ENCODE data around the gene ZNF784.
"Not testable (repeated sequence)": the region's sequence is repeated elsewhere in the genome, so short reads cannot be mapped to it uniquely, and the experiment has no call there.

ZNF784 gene

DNA sequence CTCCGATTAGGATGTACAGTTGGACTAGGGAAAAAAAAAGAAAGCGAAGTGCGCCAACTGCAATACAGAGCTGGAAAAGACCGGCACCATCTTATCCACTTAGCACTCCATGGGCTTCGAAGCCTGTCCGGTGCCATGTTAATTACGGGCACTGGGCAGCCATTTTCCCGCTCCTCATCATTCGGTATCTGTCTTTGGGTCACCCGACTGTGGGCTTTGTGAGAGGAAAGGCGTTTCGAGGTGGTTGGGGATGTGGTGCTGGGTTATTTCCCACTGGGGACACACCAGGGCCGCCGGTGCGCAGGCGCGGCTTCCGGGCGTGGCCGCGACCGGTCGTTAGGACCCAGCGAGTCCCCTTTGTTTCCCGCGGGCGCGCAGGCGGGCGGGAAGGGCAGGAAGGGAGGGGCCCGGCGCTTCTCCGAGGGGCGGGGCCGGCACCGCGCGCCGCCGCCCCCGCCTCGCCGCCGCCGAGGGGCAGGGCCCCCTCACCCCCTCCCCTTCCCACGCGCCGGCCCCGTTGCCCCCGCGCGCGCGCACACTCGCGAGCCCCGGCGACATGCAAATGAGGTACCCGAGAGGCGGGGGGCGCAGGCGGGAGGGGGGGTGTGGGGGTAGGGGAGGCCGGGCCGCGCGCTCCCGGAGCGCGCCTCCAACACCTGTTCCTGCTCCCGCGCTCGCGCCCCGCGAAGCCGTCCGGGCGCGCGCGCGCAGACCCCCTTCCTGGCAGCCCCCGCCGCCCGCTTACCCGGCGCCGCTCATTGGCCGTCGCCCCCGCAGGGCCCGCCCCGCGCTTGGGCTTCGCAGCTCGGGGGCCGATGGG is 24.3 kb downstream of the ZNF784 start, which contains the start of gene ZNF524:
TSS of gene ZNF524 (plus strand) at position 447 of the 820 bp plus-strand sequence. CDS start 1,825 bp downstream, outside the sequence.
- DNase-seq, result peak; percentile 82 to 86

DNA sequence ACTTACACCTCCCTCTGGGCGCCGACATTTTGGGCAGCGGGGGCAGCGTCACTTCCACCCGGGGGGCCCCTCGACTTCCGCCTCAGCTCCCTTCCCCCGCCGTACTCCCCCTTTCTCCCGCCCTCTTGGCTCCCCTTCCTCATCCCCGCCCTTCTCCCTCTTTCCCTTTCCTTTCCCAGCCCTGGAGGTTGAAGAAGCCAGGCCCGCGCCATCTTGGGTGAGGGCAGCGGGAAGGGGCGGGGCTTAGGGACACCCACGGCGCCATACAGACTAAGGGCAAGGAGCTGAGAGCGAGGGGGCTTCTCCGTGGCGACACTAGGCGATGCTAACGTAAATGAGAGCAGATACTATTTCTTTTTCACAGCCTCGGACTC is 24.9 kb downstream of the ZNF784 start, which contains the start of gene FIZ1:
TSS of gene FIZ1 (minus strand) at position 50 of the 374 bp plus-strand sequence. CDS start 1,652 bp downstream, outside the sequence.
- DNase-seq, result peak; percentile 97

DNA sequence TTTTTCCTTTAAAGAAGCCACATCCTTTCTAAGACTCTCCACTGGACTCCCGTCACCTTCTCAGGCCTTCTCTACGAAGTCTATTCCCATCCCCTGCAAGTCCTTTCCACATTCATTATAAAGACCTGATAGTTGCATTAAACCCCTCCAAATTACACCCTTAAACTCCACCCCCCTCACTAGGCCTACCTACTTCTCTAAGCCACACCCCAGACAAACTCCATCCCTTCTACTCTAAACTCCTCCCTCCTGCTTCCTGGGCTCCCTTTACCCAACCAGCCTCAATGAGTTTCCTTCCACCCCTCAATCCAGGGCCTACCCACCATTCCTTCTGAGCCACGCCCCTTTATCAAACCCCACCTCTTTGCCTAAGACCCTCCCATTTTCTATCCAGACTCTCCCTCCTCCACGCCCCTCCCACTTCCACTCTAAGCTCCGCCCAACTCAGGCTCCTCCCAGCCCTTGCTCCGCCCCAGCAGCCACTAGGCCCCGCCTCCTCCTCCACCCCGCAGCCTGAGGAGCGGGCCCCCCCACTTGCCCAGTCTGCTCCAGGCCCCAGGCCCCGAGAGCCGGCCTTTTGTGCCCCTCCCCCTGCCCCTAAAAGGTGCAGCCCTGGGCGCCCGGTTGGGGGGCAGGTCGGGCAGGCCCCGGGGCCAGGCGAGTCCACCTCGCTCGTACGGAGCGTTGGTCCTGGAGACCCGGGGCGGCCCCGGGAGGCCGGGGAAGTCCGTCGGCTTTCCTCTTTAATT is 25.5 kb downstream of the ZNF784 start:
- DNase-seq, result peak; percentile 97

DNA sequence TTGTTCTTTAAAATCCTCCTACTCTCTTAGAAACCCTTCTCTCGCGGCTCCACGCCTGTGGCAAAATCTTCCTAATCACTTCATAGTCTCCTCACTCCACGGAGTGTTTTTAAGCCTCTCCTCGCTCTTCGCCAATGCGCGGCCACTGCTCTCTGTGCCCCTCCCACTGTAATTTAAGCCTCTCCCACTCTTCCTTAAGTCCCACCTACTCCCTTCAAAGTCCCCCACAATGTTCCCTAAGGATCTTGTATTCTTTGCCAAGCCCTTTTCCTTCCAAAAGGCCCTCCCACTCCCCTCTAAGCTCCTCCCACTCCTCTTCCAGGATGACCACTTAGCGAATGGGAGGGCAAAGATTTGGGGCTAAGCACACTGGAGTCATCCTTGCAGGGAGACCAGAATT is 26.3 kb downstream of the ZNF784 start:
- DNase-seq, result no peak

DNA sequence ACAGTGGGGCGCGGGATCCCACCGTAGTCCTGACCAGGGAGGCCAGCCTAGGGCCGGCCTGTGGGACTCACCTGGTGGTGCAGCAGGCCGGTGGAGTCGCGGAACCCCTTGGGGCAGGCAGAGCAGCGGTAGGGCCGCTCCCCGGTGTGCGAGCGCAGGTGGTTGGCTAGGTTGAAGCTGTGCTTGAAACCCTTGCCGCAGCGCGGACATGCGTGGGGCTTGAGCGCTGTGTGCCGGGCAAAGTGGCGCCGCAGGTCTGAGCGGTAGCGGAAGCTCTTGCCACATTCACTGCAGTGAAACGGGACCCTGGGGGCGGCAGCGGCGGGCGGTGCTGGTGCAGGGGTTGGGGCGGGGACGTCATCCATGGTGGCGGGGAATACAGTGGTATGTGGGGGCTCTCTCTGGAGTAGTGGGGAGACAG is 26.9 kb downstream of the ZNF784 start:
- no peak for DNase-seq

- no peak for DNase-seq
These were observed 28.1 kb downstream of the ZNF784 start for GRCh38 chr19:55596304-55596703.

- no peak for DNase-seq
These were observed 29.3 kb downstream of the ZNF784 start for GRCh38 chr19:55594996-55595545.

DNA sequence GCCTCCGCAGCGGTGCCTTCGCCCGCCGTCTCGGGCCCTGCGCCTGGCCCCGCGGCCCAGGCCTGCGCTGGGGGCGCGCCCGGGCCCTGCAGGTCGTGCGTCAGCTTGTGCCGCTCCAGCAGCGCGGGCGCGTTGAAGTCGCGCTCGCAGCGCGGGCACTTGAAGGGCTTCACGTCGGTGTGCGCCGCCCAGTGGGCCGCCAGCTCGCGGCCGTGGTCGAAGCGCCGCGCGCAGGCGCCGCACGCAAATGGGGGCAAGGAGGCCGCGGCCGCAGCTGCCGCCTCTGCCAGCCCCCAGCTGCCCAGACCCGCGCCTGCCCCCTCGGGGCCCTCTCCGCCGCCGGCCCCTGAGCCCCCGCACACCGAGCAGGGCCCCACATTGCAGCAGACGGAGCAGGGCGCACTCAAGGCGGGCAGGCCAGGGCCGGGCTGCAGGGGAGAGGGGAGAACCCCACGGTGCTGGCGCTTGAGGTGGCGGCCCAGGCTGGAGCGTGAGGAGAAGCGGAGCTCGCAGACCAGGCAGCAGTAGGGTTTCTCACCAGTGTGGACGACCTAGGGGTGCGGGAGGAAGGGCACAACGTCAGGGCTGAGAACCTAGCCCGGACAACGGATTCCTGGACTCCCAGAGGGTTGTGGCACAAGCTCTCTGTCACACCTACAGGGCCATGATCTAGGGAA is 31.1 kb downstream of the ZNF784 start:
- no peak for DNase-seq

GRCh38 chr19:55592391-55593090 is 31.8 kb downstream of the ZNF784 start:
- no peak for DNase-seq

- DNase-seq, result no peak
These were observed 32.8 kb downstream of the ZNF784 start for GRCh38 chr19:55591555-55591954.

DNA sequence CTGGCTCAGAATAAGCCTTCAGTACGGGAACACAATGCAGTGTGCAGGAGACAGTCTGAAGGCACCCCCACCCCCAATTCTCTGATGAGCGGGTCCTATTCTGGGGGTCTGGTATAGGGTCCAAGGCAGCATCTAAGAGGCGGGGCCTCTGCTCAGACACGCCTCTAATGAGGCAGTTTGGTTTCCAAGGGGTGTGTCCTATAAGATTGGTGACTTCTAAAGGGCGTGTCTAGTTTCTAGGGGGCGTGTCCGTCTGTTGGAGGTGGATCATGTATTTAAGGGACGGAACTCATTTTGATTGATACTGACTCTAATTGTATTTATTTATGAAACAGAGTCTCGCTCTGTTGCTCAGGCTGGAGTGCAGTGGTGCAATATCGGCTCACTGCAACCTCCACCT is 33.7 kb downstream of the ZNF784 start:
- DNase-seq, result peak; percentile 13 to 30

GRCh38 chr19:55590109-55590508 is 34.3 kb downstream of the ZNF784 start:
- no peak for DNase-seq

- no peak for DNase-seq
These were observed 35.6 kb downstream of the ZNF784 start for GRCh38 chr19:55588738-55589137.

GRCh38 chr19:55586976-55587668 is 37.2 kb downstream of the ZNF784 start:
- peak; percentile 71 to 78 for DNase-seq

DNA sequence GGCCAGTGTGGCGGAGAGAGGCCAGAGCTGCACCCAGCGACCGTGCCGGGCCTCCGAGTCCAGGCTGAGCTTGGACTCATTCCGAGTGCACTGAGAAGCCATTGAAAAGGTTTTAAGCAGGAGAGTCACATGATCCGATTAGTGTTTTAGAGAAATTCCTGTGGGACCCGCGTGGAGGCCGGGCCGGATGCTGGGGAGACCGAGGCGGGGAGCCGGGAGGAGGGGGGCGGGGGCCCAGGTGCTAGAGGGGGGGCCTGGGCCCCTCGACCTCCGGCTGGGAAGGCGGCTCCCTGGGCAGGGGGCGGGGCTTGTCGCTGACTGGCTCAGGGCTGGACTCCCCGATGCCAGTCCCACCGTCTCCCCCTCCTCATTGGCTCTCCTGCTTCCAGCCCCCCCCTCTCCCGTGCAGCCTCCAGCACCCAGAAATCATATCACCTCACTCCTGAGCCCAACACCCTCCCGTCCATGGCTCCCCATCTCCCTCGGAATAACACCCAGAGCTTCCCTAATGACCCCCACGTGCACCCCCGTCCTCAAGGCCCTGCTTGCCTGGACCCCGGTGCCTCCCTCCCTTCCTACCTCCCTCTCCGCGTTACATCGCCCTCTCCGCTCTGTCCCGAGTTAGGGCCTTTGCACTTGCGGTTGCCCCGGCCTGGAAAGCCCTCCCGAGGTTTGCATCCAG is 38.6 kb downstream of the ZNF784 start:
- DNase-seq, result no peak

DNA sequence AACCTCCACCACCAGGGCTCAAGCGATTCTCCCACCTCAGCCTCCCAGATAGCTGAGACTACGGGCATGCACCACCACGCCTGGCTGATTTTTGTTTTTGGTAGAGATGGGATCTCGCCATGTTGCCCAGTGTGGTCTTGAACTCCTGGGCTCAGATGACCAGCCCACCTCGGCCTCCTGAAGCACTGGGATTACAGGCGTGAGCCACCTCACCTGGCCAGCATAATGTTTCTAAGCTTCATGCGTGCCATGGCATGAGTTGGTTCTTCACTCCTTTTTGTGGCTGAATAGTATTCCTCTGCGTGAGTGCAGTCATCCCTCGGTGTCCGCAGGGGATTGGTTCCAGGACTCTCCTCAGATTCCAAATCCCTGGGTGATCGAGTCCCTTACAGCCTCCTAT is 39.5 kb downstream of the ZNF784 start:
- DNase-seq, result no peak

- DNase-seq, result not testable (repeated sequence)
These were observed 40.5 kb downstream of the ZNF784 start for GRCh38 chr19:55583897-55584296.

DNA sequence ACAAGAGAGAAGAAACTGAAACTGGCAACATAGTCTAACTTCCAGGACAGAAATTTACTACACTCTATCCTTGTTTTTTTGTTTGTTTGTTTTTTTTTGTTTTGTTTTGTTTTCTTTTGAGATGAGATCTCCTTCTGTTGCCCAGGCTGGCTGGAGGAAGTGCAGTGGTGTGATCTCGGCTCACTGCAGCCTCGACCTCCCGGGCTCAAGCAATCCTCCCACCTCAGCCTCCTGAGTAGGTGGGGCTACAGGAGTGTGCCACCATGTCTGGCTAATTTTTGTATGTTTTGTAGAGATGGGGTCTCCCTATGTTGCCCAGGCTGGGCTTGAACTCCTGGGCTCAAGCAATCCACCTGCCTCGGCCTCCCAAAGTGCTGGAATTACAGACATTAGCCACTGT is 42.1 kb downstream of the ZNF784 start:
- not testable (repeated sequence) for DNase-seq

DNA sequence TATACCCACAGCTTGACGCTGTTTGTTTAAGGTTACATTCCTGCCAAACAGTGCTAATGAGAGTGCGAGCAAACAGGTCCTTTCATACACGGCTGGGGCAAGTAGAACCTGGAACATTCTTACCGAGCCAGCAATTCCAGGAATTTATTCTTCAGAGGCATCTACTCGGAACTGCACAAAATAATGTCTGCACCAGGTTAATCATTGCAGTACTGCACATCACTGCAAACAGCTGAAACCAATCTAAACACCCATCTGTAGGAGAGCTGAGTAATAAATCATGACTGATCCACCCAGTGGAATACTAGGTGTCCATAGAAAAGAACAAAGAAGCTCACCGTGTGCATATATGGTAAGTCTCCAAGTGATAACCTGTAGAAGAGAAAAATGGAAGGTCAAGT is 42.5 kb downstream of the ZNF784 start:
- DNase-seq, result no peak

DNA sequence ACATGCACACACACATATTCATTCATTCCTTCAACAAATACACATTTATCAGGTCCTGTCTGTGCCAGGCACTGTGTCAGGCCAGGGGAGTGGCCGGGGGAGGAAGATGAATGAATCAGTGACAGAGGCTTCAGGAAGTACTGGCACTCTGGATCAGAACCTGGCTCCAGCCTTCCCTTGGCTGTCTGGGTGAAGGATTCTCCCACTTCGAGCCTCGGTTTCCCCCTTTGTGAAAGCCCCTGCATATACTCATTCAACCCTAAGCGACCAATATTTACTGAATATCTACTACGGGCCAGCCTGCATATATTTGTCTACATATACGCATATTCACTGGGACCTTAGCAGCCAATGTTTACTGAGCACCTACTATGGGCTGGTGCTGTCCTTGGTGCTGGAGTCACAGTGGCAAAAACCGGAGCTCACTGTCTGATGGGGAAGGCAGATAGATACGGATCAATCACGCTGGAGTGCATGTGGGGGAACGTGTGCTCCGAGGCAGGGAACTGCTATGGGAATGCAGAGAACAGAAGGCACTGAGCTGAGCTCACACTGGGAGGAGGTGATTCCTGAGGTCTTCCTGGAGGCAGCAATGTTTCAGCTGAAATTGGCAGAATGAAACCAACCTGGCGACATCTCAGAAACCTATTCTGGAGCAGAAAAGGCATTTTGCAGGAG is 43.1 kb downstream of the ZNF784 start:
- no peak for DNase-seq

Data from Kasumi-1 (cell line).